Activated CD4-positive, alpha-beta T cell treated with anti-CD3 and anti-CD28 coated beads for 4 hours (primary cell): ENCODE measurements around the gene SLC6A16.

Source experiments
- DNase-seq, 2 donors: peaks; one replicate each; pipeline ENCODE4 v3.0.0-alpha.2; 2020

The SLC6A16 gene

DNA sequence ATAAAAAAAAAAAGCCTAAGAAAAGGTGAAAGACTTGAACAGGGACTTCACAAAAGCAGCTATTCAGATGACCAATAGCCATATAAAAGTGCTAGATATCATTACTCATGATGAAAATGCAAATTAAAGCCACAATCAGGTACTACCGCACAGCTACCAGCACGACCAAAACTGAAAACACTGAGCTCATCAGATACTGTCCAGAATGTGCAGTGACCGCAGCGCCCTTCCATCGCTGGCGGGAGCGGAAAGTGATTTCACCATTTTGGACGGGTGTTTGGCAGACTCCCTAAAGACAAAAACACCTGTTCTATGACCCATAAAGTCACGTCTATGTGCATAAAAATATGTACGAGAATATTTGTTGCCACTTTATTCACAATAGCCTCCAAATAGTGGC, 60.7 kb downstream of the SLC6A16 start:
- no peak for DNase-seq

DNA sequence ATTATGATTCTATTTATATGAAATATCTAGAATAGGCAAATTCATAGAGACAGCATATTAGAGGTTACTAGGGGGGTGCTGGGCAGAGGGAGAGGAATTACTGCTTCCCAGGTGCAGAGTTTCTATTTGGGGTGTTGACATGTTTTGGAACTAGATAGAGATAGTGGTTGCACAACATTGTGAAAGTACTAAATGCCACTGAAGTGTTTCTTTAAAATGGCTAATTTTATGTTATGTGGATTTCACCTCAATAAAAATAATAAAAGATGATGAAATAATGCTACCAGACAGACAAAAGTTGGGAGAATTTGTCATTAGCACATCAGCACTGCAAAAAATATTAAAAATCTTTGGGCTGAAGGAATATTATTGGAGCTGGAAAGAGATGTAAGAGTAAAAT, 63.4 kb downstream of the SLC6A16 start:
- DNase-seq = no peak

DNA sequence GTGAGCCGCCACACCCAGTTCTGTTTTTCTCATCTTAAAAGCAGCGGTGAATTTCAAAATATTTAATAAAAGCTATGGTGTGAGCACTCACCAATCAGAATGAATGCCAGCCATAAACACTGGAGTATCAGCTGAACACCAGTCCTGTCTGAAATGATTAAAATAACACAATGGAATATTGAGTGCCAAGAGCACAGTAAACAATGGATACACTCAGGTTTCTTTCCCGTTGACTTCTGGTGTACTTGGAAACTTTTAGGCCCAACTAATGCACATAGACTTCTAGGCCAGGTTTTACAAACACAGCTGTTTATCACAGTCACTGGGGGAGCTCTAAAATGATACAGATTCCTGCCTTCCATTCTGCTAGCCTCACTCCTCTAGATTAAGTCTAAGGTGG, 68.3 kb downstream of the SLC6A16 start:
- no peak for DNase-seq

DNA sequence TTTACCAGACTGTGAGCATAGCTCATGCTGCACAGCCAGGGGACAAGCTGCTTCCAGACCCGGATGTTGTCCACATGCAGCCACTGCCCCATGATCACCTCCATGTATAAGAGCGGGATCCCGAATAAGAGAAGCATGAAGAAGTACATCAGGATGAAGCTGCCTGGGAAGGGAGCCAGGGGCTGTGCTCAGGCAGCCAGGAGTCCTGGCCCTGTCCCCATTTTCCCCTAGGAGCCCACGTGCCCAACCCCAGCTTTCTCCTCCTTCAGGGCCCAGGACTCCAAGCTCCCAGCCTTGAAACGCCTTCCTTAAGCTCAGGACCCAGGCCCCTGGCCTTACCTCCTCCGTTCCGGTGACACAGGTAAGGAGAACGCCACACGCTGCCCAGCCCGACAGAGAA, 69.3 kb downstream of the SLC6A16 start:
- no peak for DNase-seq

DNA sequence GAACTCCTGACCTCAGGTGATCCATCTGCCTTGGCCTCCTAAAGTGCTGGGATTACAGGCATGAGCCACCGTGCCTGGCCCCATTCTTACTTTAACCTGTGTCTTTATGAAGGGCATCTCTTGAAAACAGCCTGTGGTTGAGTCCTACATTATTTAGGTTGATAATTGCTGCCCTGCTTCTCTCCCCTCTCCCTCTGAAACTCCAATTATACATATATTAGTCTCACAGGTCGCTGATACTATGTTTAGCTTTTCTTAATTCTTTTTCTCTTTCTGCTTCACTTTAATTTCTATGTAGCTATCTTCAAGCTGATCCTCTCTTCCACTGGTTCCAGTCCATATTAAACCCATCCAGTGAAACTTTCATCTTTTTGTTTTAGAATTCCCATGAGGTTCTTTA, 75.1 kb downstream of the SLC6A16 start:
- DNase-seq = no peak

DNA sequence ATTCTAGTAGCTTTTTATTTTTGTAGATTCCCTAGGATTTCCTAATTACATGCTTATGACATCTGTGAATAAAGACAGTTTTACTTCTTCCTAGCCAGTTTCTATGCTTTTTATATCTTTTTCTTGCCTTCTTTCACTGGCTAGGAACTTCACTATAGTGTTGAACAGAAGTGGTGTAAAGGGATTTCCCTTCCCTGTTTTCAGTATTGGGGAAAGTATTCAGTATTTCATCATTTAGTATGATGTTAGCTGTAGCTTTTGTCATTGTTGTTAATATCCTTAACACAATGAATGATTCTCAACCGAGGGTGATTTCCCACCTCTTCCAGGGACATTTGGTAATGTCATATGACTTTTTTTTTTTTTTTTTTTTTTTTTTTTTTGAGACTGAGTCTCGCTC, 77.3 kb downstream of the SLC6A16 start:
- no peak for DNase-seq

DNA sequence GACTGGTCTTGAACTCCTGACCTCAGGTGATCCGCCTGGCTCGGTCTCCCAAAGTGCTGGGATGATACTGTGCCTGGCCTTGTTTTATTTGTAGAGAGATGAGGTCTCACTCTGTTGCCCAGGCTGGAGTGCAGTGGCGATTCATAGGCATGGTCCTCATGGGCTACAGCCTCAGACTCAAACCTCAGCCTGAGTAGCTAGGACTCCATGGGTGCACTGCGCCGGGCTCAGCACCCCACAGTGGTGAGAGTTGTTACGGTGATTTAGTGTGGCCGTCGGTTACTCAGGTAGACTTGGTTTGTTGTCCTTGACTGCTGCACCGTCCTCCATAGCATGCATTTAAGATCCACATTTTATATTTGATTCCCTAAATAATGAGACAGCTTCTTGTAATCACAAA, 80.7 kb downstream of the SLC6A16 start:
- DNase-seq = no peak

DNA sequence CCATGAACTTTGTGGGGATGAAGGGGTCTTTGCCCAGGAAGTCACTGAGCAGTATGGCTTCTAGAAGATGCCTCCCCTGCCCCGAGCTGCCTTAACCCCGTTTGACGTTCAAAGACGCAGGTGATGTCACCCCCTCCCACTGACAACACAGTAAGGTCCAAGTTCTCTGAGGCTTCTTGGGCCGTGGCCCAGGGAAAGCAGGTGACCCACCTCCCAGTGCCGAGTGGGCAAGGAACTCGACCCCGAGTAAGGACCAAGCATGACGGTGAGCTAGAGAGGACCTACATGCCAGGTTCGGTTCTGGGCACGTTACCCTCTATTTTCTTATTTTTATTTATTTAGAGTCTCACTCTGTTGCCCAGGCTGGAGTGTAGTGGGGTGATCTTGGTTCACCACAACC, 81.3 kb downstream of the SLC6A16 start:
- DNase-seq = no peak

DNA sequence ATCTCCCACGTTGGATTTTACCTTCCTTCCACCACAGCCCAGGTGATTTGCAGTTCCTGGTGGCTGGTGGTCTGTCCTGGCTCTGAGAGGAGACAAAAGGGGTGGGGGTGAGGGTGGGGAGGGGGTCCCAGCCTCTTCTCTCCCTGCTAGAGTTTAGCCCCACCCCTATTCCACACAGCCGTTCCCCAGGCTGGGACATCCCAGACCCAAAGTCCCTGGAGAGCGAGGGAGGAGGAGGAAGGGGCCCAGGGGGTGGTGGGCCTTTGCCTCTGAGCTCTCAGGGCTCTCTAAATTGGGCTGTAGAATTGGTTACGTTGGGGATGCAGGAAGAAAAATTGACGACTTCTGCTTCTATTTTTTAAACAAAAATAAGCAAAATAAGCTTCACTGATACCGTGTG, 81.9 kb downstream of the SLC6A16 start:
- DNase-seq = no peak

DNA sequence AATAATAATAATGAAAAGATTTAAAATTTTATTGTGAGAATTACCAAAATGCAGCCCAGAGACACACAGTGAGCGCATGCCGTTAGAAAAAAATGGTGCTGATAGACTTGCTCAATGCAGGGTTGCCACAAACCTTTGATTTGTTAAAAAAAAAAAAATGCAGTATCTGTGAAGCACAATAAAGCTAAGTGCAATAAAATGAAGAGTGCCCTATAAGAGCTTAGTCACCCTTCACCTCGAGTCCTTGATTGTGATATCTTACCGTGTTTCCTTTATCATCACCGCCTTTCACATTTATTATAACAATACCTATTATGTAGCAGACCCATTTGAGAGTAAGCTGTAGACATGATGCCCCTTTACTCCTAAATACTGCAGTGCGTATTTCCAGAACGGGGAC, 83.2 kb downstream of the SLC6A16 start:
- no peak for DNase-seq
